Measurements from ENCODE around the gene COL18A1. TPM values are rescaled to one million over a fixed set of nuclear protein-coding genes. Genes with fewer than 3 reads are reported as not detected.
A peak's percentile ranks its signal among the peaks of the same experiment; 100 is the strongest.

COL18A1 gene
- total RNA-seq, 4 donors from 2014 or later: 18.6 to 85.0 (median 33.0) TPM

- Histone ChIP-seq H3K4me1 (peaks cover 6 to 36% (median 24%) of the 10 kb centered on the region in 4 donors), H3K36me3 (no peaks in the 10 kb centered on the region), H3K27me3 (peaks cover 0 to 4% of the 10 kb centered on the region in 2 donors), H3K27ac (peak overlapping the region; percentile 64 to 83 (median 76)), H3K4me3 (peak overlapping the region; percentile 52 to 68 (median 60)), H3K9me3 (no peaks in the 10 kb centered on the region)
- DNase-seq: peak; percentile 82 to 94 (median 90)
- peak; percentile 36 to 72 for TF ChIP-seq POLR2A (IDR thresholded peaks at IDR 0.05)
- TF ChIP-seq, protein P1, sequence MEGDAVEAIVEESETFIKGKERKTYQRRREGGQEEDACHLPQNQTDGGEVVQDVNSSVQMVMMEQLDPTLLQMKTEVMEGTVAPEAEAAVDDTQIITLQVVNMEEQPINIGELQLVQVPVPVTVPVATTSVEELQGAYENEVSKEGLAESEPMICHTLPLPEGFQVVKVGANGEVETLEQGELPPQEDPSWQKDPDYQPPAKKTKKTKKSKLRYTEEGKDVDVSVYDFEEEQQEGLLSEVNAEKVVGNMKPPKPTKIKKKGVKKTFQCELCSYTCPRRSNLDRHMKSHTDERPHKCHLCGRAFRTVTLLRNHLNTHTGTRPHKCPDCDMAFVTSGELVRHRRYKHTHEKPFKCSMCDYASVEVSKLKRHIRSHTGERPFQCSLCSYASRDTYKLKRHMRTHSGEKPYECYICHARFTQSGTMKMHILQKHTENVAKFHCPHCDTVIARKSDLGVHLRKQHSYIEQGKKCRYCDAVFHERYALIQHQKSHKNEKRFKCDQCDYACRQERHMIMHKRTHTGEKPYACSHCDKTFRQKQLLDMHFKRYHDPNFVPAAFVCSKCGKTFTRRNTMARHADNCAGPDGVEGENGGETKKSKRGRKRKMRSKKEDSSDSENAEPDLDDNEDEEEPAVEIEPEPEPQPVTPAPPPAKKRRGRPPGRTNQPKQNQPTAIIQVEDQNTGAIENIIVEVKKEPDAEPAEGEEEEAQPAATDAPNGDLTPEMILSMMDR (IDR thresholded peaks at IDR 0.05): peak; percentile 83 to 94 (median 89)
These were observed 149.7 kb downstream of the COL18A1 start for GRCh38 chr21:45554477-45555175.

DNA sequence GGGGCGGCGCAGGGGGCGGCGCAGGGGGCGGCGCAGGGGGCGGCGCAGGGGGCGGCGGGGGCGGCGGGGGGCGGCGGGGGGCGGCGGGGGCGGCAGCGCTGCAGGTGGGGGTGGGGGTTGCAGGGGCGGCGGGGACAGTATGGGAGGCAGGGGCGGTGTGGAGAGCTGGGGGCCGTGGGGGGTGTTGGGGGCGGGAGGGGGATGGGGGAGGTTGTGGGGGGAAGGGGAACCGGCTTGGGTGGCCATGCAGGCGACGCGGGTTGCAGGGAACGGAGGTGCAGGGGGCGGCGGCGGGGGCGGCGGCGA lies 150.2 kb downstream of the COL18A1 start:
- Histone ChIP-seq H3K4me1 (peaks cover 3 to 30% (median 19%) of the 10 kb centered on the region in 4 donors), H3K4me3 (peak overlapping the region; percentile 43 to 64 (median 62)), H3K9me3 (no peaks in the 10 kb centered on the region), H3K27ac (peak overlapping the region; percentile 69 to 87 (median 80)), H3K27me3 (peaks cover 0 to 4% of the 10 kb centered on the region in 2 donors), H3K36me3 (no peaks in the 10 kb centered on the region)
- TF ChIP-seq POLR2A (IDR thresholded peaks at IDR 0.05): no peak
- TF ChIP-seq, protein P1 (IDR thresholded peaks at IDR 0.05): no peak
- DNase-seq: no peak

DNA sequence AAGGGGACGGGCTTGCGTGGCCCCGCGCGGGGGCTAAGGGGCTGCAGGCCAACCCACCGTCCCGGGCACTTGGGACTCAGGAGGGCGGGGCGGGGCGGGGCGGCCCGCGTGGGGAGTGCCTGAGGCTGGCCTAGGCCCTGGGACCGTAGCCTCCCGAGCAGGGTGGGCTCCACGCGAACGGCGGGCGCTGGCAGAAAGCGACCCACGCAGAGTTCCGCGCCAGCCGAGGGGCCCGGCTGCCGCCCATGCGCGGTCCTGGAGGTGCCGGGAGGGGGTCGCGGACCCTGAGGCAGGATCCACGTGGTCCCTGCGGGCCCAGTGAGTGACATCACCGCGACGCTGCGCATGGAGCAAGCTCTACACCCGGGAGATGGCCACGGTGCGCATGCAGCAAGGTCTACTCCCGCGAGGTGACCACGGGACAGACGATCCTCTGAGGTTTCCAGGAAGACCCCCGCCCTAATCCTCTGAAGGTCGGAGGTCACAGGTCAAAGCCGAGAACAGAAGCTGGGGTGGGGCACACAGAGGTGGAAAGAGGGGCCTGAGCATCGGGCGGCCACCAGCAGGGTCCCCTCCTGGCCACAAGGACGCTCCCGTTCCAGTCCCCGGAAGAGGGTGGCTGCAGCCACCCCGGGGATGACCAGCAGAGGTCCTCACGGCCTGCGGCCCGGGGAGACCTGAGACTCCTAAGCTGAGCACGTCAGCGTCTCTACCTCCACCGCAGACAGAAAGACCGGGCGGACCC lies 150.8 kb downstream of the COL18A1 start:
- no peaks in the 10 kb centered on the region for H3K36me3 ChIP-seq
- H3K27me3 ChIP-seq: peaks cover 0 to 4% of the 10 kb centered on the region in 2 donors
- H3K27ac ChIP-seq: peak overlapping the region; percentile 69 to 87 (median 80)
- H3K9me3 ChIP-seq: no peaks in the 10 kb centered on the region
- DNase-seq: peak; percentile 65 to 93 (median 80)
- peaks cover 3 to 26% (median 17%) of the 10 kb centered on the region in 4 donors for H3K4me1 ChIP-seq
- TF ChIP-seq, protein P1 (IDR thresholded peaks at IDR 0.05): peak; percentile 32 to 96 (median 77)
- TF ChIP-seq POLR2A (IDR thresholded peaks at IDR 0.05): no peak
- H3K4me3 ChIP-seq: peak overlapping the region; percentile 43 to 64 (median 62)

GRCh38 chr21:45556302-45556644 lies 151.3 kb downstream of the COL18A1 start:
- Histone ChIP-seq H3K27ac (peak overlapping the region in 3 of 4 donors; percentile 75 to 87 (median 84)), H3K27me3 (peaks cover 0 to 4% of the 10 kb centered on the region in 2 donors), H3K36me3 (no peaks in the 10 kb centered on the region), H3K4me3 (peak overlapping the region; percentile 43 to 64 (median 62)), H3K9me3 (no peaks in the 10 kb centered on the region), H3K4me1 (peaks cover 3 to 25% (median 15%) of the 10 kb centered on the region in 4 donors)
- TF ChIP-seq, protein P1 (IDR thresholded peaks at IDR 0.05): no peak
- TF ChIP-seq POLR2A (IDR thresholded peaks at IDR 0.05): no peak
- no peak for DNase-seq

DNA sequence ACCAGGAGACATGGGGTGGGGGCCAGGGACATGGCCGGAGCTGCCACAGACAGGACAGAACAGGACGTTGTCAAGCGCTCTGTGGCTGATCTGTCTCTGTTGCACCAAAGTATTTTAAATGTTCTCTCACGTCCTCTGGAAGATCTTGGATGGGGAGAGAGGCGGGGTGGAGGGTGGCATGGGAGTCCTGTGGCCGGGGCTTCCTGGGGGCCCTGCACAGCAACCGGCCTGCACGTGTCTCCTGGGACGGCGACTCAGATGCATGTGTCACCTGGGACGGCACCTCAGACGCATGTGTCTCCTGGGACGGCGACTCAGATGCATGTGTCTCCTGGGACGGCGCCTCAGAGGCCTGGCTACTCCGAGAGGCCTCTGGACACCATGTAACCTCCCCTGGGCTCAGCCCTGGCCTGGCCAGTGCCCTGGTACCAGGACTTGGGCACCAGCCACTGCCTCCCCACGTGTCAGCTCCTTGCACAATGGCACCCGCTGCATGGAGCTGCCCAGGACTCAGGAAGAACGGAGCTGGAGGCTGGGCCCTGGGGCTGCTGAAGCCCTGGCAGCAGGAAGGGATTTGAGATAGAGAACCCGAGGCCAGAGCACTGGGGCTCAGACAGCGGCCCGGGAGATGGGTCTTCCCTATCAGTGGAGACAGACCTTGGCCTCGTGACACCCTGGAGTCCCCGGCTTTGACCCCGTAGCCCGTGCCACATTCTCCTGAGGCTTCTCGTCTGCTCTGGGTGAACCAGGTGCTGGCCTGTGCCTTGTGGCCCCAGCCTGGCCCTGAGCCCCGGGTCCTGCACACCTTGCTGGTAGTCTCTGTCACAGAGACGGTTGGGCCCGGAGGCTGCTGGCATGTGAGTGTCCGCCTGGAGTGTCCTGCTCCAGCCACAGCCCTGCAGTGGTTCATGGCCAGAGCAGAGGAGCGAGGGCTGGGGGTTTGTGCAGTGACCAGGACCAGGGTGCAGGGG lies 152.0 kb downstream of the COL18A1 start:
- H3K27ac ChIP-seq: no peak overlapping the region
- H3K36me3 ChIP-seq: no peaks in the 10 kb centered on the region
- H3K9me3 ChIP-seq: no peaks in the 10 kb centered on the region
- H3K4me1 ChIP-seq: peaks cover under 1 to 19% (median 9%) of the 10 kb centered on the region in 4 donors
- no peak for TF ChIP-seq POLR2A (IDR thresholded peaks at IDR 0.05)
- TF ChIP-seq, protein P1 (IDR thresholded peaks at IDR 0.05): no peak
- peaks cover 0 to 4% of the 10 kb centered on the region in 2 donors for H3K27me3 ChIP-seq
- no peak overlapping the region for H3K4me3 ChIP-seq
- DNase-seq: peak in 2 of 3 donors; percentile 47 to 55
